ENCODE measurements around the gene PIP4K2A.

GRCh38 chr10:22581461-22581860, 132.9 kb downstream of the PIP4K2A start:
- TF ChIP-seq CTCF (IDR thresholded peaks at IDR 0.05): no peak
- no peak for TF ChIP-seq POLR2A (IDR thresholded peaks at IDR 0.05)
